ENCODE data around the gene SLCO3A1.
A peak's percentile ranks its signal among the peaks of the same experiment; 100 is the strongest.

Gene SLCO3A1

GRCh38 chr15:91973481-91973880, 120.0 kb downstream of the SLCO3A1 start:
- DNase-seq: no peak

- DNase-seq: no peak
Observed at GRCh38 chr15:91974321-91974720, 120.8 kb downstream of the SLCO3A1 start.

GRCh38 chr15:91975241-91975978, 121.9 kb downstream of the SLCO3A1 start:
- DNase-seq: no peak

GRCh38 chr15:91976966-91977365, 123.5 kb downstream of the SLCO3A1 start:
- no peak for DNase-seq

- no peak for DNase-seq
Observed at GRCh38 chr15:91980502-91981267, 127.2 kb downstream of the SLCO3A1 start.

DNA sequence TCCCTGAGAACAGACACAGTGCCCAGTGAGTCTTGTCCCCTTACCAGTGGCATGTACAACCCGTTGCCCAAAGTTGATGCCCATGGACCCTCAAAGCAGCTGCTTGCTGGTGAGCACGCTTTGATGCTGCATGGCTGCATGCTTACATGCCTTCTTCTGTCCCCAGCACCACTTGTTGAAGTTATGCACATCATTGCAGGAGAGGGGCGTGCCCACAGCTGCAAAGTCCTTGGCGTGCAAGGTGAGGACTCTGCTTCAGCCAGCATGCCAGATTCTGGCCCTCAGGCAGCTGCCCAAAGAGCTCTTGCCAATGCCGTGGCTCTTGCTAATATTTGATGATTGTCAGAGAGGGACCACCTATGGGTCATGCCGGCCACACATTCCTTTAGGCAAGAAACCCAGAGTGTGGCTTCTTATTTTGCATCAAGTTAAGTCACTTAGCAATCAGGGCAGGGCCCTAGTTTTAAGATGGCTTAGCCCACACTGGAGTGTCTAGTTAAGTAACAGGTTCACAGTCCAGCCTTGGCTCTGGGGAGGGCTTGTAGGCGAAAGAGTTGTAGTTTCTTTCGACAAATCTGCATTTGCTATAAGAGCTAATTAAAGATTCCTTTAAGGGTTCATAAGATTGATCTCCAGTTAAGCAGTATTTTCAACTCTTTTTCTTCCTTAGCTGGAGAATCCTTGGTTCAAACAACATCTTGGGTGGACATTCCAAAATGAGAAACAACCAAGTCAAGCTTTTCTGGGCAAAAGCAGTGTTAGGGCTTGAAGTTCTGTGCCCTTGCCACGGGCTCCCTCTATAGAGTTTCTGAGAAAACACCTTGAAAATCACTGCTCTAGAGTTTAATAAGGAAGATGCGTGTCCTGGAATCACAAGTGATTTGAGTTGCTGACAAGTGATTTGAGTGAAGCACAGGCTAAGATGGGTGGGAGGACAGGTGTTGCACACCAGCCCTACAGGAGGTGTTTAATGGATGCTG, 128.6 kb downstream of the SLCO3A1 start:
- DNase-seq: no peak

DNA sequence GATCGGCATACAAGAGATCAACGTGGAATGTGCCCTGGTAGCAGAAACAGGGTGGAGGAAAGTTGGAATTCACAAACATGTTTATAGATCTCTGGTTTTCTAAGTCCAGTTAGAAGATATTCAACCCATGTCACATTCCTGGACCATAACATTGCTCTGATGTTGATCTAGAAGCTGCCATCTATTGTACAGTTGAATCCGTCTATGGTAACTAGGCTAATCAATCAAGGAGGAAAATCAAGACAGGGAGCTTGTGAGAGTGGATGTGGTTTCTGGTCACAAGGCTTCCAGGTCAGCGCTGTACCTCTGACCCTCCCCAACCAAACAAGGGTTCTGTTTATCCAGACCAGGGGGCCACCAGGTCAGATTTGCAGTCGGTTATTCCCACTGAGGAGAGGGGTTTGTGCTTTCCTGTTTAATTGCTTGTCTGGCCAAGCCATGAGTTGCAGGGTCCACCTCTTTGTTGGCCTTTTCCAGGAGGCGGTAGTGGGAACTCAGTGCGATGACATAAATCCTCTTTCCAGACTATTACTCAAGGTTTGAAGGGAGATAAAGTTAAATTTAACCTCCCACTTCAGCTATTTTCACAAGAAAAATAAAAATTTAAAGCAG, 130.3 kb downstream of the SLCO3A1 start:
- no peak for DNase-seq

DNA sequence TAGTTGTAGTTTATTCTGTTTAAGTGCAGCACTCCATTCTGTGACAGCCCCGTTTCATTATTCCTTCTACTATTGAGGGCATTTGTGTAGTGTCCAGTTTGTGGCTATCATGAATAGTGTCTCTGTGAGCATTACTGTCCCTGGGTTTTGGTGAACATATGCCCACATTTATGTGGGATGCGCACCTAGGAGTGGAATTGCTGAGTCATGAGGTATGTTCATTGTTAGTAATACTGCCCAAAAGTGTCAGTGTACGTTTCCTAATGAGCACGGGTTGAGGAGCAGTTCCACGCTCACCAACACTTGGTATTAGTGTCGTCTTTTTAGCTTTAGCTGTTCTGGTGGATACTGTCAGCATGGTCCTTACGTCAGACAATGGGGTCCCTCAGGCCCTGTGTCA, 131.8 kb downstream of the SLCO3A1 start:
- DNase-seq: no peak

DNA sequence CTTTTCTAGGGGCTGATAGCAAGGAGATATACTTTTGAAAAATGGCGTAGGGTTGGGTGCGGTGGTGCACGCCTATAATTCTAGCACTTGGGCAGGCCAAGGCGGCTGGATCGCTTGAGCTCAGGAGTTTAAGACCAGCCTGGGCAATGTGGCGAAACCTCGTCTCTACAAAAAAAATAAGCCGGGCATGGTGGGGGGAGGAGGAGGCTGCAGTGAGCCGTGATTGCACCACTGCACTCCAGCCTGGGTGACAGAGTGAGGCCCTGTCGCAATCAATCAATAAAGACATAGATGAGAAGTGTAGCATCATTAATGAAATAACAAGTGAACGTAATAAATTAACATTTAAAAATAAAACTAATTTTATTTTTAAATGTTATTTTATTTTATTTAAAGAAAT, 134.6 kb downstream of the SLCO3A1 start:
- no peak for DNase-seq

- DNase-seq: no peak
Observed at GRCh38 chr15:91988655-91989054, 135.1 kb downstream of the SLCO3A1 start.

DNA sequence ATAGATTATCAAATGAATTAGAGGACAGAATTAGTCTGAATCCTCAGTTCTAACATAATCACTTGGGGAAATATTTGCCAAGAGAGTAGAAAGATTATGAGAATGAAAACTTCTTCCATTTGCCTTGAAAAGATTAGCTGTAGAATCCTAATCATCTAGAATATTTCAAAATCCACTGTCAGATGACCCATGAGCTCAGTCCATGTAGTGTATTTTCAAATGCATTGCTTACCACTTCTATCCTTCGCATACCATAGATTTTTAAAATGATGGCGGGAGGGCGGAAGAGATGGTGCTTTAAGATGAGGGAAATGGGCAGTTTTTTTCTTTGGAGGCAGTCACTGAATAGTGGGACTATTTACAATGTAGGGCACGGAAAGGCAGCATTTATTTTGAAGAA, 136.3 kb downstream of the SLCO3A1 start:
- no peak for DNase-seq

DNA sequence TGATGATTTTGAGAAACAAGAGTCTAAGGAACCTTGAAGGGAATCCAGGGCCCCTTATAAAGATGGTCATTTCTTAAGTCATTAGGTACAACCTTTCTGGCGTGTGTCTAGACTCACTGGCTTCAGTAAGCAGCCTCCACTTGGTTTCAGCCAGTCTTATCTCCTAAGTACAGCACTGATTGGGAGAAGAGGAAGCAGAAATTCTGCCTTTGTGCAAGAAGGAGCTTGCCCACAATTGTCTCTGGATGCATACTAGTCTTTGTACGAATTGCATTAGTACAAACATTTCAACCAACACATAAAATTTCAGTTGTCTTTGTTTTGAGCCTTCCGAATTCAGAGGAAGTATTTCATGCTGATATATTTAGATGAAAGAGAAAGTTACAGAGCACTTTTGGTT, 139.4 kb downstream of the SLCO3A1 start:
- no peak for DNase-seq

DNA sequence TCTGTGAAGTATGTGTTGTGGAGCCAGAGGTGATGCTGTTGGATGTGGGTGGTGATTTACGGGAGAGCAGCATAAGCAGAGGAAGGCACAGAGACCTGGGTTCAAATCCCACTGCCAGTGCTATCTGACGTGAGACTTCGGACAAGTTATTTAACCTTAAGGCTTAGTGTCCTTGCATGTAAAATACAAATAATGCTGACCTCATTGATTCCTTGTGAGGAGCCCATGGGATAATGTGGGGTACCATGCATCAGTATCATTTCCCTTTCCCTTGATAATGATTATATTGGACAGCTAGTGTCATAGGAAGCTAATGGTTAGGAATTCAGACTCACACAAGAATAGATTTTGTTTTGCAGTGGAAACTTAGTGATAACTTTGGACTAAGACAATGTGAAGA, 141.6 kb downstream of the SLCO3A1 start:
- no peak for DNase-seq

DNA sequence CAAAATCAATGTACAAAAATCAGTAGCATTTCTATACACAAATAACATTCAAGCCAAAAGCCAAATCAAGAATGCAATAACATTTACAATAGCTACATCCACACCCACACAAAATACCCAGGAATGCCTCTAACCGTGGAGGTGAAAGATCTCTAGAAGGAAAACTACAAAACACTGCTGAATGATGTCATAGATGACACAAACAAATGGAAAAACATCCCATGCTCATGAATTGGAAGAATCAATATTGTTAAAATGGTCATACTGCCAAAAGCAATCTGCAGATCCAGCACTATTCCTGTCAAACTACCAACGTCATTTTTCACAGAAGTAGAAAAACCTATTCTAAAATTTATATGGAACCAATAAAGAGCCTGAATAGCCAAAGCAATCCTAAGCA, 143.7 kb downstream of the SLCO3A1 start:
- DNase-seq: no peak

DNA sequence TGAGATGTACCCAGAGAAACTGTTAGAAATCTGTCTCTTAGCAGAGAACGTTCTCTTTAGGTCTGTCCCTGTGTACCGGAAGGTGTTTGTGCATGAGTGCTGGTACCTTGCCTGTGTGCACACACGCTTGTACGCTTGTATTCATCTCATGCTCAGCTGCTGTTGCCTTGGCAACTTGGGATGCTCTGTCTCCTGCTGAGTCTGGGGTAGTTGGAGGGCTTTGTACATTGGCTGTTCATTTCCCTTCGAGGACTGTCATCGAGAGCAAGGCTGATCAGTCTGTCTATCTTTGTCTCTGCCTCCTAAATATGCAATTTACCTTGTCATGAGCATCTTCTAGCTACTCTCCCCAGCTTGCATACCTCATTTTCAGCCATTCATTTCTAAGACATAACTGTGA, 147.2 kb downstream of the SLCO3A1 start:
- DNase-seq: no peak

GRCh38 chr15:92001307-92001706, 147.8 kb downstream of the SLCO3A1 start:
- DNase-seq: no peak

DNA sequence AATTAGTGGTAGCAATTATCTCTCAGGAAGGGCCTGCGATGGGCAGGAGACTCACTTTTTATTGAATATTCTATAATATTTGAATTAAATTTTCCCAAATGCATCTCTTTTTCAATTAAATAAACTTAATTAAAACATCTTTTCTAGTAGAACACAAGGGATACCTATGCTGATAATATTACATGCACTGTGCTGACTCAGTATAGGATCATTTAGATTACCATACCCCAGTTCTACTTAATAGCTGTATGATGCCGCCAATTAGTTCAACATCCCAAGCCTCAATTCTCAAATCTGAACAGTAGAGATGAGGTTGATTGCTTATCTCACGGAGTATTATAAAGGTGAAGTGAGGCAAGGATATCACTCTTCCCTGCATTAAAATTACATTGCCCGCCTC, 149.2 kb downstream of the SLCO3A1 start:
- DNase-seq: no peak

GRCh38 chr15:92003515-92004067, 150.1 kb downstream of the SLCO3A1 start:
- no peak for DNase-seq

GRCh38 chr15:92005154-92005553, 151.6 kb downstream of the SLCO3A1 start:
- peak; percentile 15 for DNase-seq

- no peak for DNase-seq
Observed at GRCh38 chr15:92006186-92007028, 152.9 kb downstream of the SLCO3A1 start.

DNA sequence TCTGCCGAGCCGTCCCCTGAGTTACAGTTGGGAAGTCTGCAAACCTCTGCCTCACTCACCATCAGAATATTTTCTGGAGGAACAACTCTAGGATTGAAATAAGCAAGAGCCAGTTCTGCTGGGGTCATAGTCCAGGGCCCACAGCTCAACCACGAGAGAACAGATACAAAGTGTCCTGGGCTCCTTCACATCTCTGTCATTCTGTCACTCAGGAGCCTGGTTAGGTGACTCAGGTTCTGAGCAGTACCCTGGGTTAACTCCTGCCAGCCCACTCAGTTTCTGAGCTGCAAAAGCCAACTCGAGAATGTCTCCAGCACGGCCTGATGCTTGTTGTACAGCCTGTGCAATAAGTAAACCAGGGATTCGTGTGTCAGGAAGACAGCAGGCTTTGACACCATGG, 155.7 kb downstream of the SLCO3A1 start:
- DNase-seq: no peak

Measured in CD4-positive, alpha-beta T cell treated with Interleukin-4 for 4 hours (primary cell).